H9 (cell line): Measurements from ENCODE around the gene FABP3. TPM values are rescaled to one million over a fixed set of nuclear protein-coding genes. Genes with fewer than 3 reads are reported as not detected.

Source experiments
- DNase-seq: peaks from one replicate; pipeline ENCODE4 v3.0.0-alpha.2; 2017
- H2AFZ ChIP-seq: one replicate; pipeline ENCODE4 v1.6.1; 2013; ENCODE audit warnings: mild to moderate bottlenecking, low read length, control low read depth, moderate library complexity
- H2AK5ac ChIP-seq: 2 replicates; pipeline ENCODE4 v1.6.1; 2013; ENCODE audit warnings: low read length, control low read depth, mixed read lengths; ENCODE audit not compliant: insufficient read length
- H2BK120ac ChIP-seq: one replicate; pipeline ENCODE4 v1.6.1; 2013; ENCODE audit warnings: low read depth, mild to moderate bottlenecking, low read length, control low read depth, inconsistent platforms; ENCODE audit not compliant: poor library complexity, severe bottlenecking
- H2BK12ac ChIP-seq: 2 replicates; pipeline ENCODE4 v1.6.1; 2013; ENCODE audit warnings: low read length, control low read depth, mixed read lengths, low read depth; ENCODE audit not compliant: insufficient read length
- H2BK15ac ChIP-seq: 2 replicates; pipeline ENCODE4 v1.6.1; 2013; ENCODE audit warnings: low read depth, low read length, control low read depth
- H2BK20ac ChIP-seq: one replicate; pipeline ENCODE4 v1.6.1; 2013; ENCODE audit warnings: low read depth, mild to moderate bottlenecking, low read length, control low read depth, inconsistent platforms; ENCODE audit not compliant: poor library complexity, severe bottlenecking
- H2BK5ac ChIP-seq: 2 replicates; pipeline ENCODE4 v1.6.1; 2013; ENCODE audit warnings: low read length, control low read depth, mixed read lengths; ENCODE audit not compliant: insufficient read length
- H3K14ac ChIP-seq: 2 replicates; pipeline ENCODE4 v1.6.1; 2013; ENCODE audit warnings: low read length, control low read depth; ENCODE audit not compliant: insufficient read depth
- H3K18ac ChIP-seq: 2 replicates; pipeline ENCODE4 v1.6.1; 2013; ENCODE audit warnings: low read depth, mild to moderate bottlenecking, mixed read lengths, low read length, control low read depth; ENCODE audit not compliant: insufficient read length
- H3K23ac ChIP-seq: 2 replicates; pipeline ENCODE4 v1.6.1; 2013; ENCODE audit warnings: low read length, control low read depth, mixed read lengths, low read depth; ENCODE audit not compliant: insufficient read length
- H3K23me2 ChIP-seq: 2 replicates; pipeline ENCODE4 v1.6.1; 2013; ENCODE audit warnings: low read depth, mild to moderate bottlenecking, mixed read lengths, low read length, control low read depth; ENCODE audit not compliant: insufficient read length, poor library complexity, severe bottlenecking
- H3K27ac ChIP-seq: 2 replicates; pipeline ENCODE4 v1.5.1; 2013; ENCODE audit warnings: low read length, control low read depth, mixed read lengths, low read depth; ENCODE audit not compliant: insufficient read length
- H3K27me3 ChIP-seq: 2 replicates; pipeline ENCODE4 v1.6.1; 2013; ENCODE audit warnings: low read length, control low read depth, inconsistent platforms; ENCODE audit not compliant: insufficient read depth
- H3K4ac ChIP-seq: 2 replicates; pipeline ENCODE4 v1.6.1; 2013; ENCODE audit warnings: low read depth, mild to moderate bottlenecking, control low read depth, inconsistent platforms, low read length, moderate library complexity
- H3K4me1 ChIP-seq: 2 replicates; pipeline ENCODE4 v1.6.1; 2013; ENCODE audit warnings: low read length, control low read depth, inconsistent platforms; ENCODE audit not compliant: insufficient read depth
- H3K4me2 ChIP-seq: 2 replicates; pipeline ENCODE4 v1.6.1; 2013; ENCODE audit warnings: low read length, control low read depth, mixed read lengths; ENCODE audit not compliant: insufficient read length, insufficient read depth
- H3K56ac ChIP-seq: 2 replicates; pipeline ENCODE4 v1.6.1; 2013; ENCODE audit warnings: low read depth, mild to moderate bottlenecking, mixed read lengths, low read length, control low read depth; ENCODE audit not compliant: insufficient read length
- H3K79me1 ChIP-seq: 2 replicates; pipeline ENCODE4 v1.6.1; 2013; ENCODE audit warnings: low read depth, mild to moderate bottlenecking, moderate library complexity, low read length, control low read depth, inconsistent platforms; ENCODE audit not compliant: insufficient read depth, poor library complexity, severe bottlenecking
- H3K79me2 ChIP-seq: 2 replicates; pipeline ENCODE4 v1.6.1; 2013; ENCODE audit warnings: low read length, control low read depth, inconsistent platforms; ENCODE audit not compliant: insufficient read depth
- H3K9ac ChIP-seq: 2 replicates; pipeline ENCODE4 v1.6.1; 2013; ENCODE audit warnings: low read length, control low read depth, mixed read lengths; ENCODE audit not compliant: insufficient read length; ENCODE audit errors: extremely low read depth
- H3K9me3 ChIP-seq: one replicate; pipeline ENCODE4 v1.6.1; 2013; ENCODE audit warnings: low read depth, low read length, inconsistent platforms; ENCODE audit not compliant: control insufficient read depth
- H3T11ph ChIP-seq: one replicate; pipeline ENCODE4 v1.6.1; 2013; ENCODE audit warnings: mild to moderate bottlenecking, low read length, control low read depth, inconsistent platforms
- H4K20me1 ChIP-seq: one replicate; pipeline ENCODE4 v1.6.1; 2013; ENCODE audit not compliant: control insufficient read depth, insufficient read length, insufficient read depth
- H4K5ac ChIP-seq: 2 replicates; pipeline ENCODE4 v1.6.1; 2013; ENCODE audit warnings: low read depth, mild to moderate bottlenecking, mixed read lengths, low read length, control low read depth; ENCODE audit not compliant: insufficient read length
- H4K8ac ChIP-seq: replicated peaks from 2 replicates; pipeline ENCODE4 v1.6.1; 2013; ENCODE audit warnings: low read length, control low read depth, mixed read lengths, low read depth; ENCODE audit not compliant: insufficient read length
- H4K91ac ChIP-seq: 2 replicates; pipeline ENCODE4 v1.6.1; 2013; ENCODE audit warnings: low read depth, mild to moderate bottlenecking, moderate library complexity, mixed read lengths, low read length, control low read depth; ENCODE audit not compliant: insufficient read length
- H3K27ac Mint-ChIP-seq, 3 experiments: 2 replicates in 2 of 3; 3 replicates in 1 of 3; pipeline ENCODE4 v1.8.0; 2020 to 2021; ENCODE audit warnings: mixed read lengths in 3 of 3, mild to moderate bottlenecking in 1 of 3, moderate library complexity in 1 of 3
- H3K27me3 Mint-ChIP-seq: 2 replicates; pipeline ENCODE4 v1.8.0; 2021; ENCODE audit warnings: low read depth, mild to moderate bottlenecking, moderate library complexity, mixed read lengths
- H3K36me3 Mint-ChIP-seq, 3 experiments: 2 replicates in 2 of 3; 3 replicates in 1 of 3; pipeline ENCODE4 v1.8.0; 2020 to 2021; ENCODE audit warnings: low read depth in 3 of 3, mixed read lengths in 3 of 3; ENCODE audit not compliant: insufficient read depth in 1 of 3
- H3K4me1 Mint-ChIP-seq, 2 experiments: 2 replicates each; pipeline ENCODE4 v1.8.0; 2020; ENCODE audit warnings: mixed read lengths in 2 of 2
- H3K4me3 Mint-ChIP-seq, 2 experiments: 2 replicates in 1 of 2; 3 replicates in 1 of 2; pipeline ENCODE4 v1.8.0; 2020 to 2021; ENCODE audit warnings: mild to moderate bottlenecking in 2 of 2, mixed read lengths in 2 of 2, moderate library complexity in 1 of 2
- H3K9me3 Mint-ChIP-seq, 2 experiments: 2 replicates in 1 of 2; 3 replicates in 1 of 2; pipeline ENCODE4 v1.8.0; 2020; ENCODE audit warnings: mild to moderate bottlenecking in 2 of 2, mixed read lengths in 2 of 2, moderate library complexity in 1 of 2
- WGBS: extraction: QIAGEN DNeasy Blood & Tissue Kit; methylation state at CpG from one replicate; pipeline ENCODE4 v1.1.7; 2013; ENCODE audit warnings: missing lambda C conversion rate, low lambda C conversion rate, mixed read lengths; ENCODE audit not compliant: insufficient read length; ENCODE audit errors: extremely low coverage; 5-methylcytosine and 5-hydroxymethylcytosine counted together
- total RNA-seq: library from RNA; stranded (reverse); gene quantifications from 2 replicates; pipeline ENCODE4 v1.2.1, GENCODE V29; 2021
- TF ChIP-seq, protein P1 (sequence below): fragments of 200-600 bp; sonication (generic); conservative IDR thresholded peaks from 3 replicates; pipeline ENCODE4 v1.8.0; 2021; ENCODE audit warnings: antibody characterized with exemption, mild to moderate bottlenecking

FABP3 gene
- total RNA-seq, 1 experiment from 2014 or later = 9.0 TPM

DNA sequence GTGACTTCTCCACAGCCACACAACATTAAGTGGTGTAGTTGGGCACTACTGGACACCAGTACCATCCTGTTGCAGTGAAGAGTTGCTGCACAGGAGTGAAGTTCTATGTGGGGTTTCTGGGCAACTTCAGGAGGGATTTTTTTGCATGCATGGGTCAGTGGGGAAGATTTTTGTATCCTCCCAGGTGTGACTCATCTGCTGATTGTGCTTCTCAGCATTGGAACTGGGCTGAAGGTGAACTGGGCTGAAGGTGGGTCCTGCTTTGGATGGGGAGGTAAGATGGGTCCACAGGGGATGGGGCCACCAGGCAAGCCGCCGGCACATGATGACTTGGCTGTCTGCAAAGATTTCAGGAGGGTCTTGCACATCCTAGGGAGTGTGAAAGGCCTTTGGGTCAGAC is 42.8 kb upstream of the FABP3 start:
- Histone ChIP-seq H3K4me1 (peaks cover 3% of the 10 kb centered on the region; the same call in 1 of the 2 replicates), H2BK12ac (no peak overlapping the region), H3K79me1 (no peaks in the 10 kb centered on the region), H4K5ac (no peak overlapping the region), H2BK20ac (no peak overlapping the region), H3K9me3 (no peaks in the 10 kb centered on the region), H3K18ac (no peak overlapping the region), H2BK5ac (no peak overlapping the region), H4K8ac (no peak overlapping the region), H3K4me2 (no peak overlapping the region), H3K23me2 (peaks cover 16% of the 10 kb centered on the region), H3T11ph (no peak overlapping the region), H4K20me1 (no peaks in the 10 kb centered on the region), H2AK5ac (no peak overlapping the region), H4K91ac (no peak overlapping the region), H3K27me3 (no peaks in the 10 kb centered on the region), H3K27ac (no peak overlapping the region), H3K56ac (no peak overlapping the region), H3K4ac (no peak overlapping the region), H2BK120ac (no peak overlapping the region), H3K79me2 (no peaks in the 10 kb centered on the region), H3K14ac (no peak overlapping the region), H2BK15ac (no peak overlapping the region), H3K23ac (no peak overlapping the region), H2AFZ (no peak overlapping the region), H3K9ac (no peak overlapping the region)
- H3K27ac Mint-ChIP-seq = peak overlapping the region in 1 of 3 experiments; percentile 14; a peak in 1 of 7 replicates
- no CpG with 5 or more reads among the region's 2 CpGs for WGBS
- H3K27me3 Mint-ChIP-seq = peaks cover 24% of the 10 kb centered on the region
- H3K4me3 Mint-ChIP-seq = peak overlapping the region in 1 of 2 experiments; percentile 47; a peak in 2 of 5 replicates
- peaks cover 0 to 10% (median 7%) of the 10 kb centered on the region in 3 experiments; a peak in 5 of 7 replicates for H3K36me3 Mint-ChIP-seq
- DNase-seq = no peak
- TF ChIP-seq, protein P1, sequence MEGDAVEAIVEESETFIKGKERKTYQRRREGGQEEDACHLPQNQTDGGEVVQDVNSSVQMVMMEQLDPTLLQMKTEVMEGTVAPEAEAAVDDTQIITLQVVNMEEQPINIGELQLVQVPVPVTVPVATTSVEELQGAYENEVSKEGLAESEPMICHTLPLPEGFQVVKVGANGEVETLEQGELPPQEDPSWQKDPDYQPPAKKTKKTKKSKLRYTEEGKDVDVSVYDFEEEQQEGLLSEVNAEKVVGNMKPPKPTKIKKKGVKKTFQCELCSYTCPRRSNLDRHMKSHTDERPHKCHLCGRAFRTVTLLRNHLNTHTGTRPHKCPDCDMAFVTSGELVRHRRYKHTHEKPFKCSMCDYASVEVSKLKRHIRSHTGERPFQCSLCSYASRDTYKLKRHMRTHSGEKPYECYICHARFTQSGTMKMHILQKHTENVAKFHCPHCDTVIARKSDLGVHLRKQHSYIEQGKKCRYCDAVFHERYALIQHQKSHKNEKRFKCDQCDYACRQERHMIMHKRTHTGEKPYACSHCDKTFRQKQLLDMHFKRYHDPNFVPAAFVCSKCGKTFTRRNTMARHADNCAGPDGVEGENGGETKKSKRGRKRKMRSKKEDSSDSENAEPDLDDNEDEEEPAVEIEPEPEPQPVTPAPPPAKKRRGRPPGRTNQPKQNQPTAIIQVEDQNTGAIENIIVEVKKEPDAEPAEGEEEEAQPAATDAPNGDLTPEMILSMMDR = no peak
- H3K9me3 Mint-ChIP-seq = no peaks in the 10 kb centered on the region
- H3K4me1 Mint-ChIP-seq = peaks cover 25 to 33% of the 10 kb centered on the region in 2 experiments
